ENCODE results near the gene BCL2L11.

The BCL2L11 gene

DNA sequence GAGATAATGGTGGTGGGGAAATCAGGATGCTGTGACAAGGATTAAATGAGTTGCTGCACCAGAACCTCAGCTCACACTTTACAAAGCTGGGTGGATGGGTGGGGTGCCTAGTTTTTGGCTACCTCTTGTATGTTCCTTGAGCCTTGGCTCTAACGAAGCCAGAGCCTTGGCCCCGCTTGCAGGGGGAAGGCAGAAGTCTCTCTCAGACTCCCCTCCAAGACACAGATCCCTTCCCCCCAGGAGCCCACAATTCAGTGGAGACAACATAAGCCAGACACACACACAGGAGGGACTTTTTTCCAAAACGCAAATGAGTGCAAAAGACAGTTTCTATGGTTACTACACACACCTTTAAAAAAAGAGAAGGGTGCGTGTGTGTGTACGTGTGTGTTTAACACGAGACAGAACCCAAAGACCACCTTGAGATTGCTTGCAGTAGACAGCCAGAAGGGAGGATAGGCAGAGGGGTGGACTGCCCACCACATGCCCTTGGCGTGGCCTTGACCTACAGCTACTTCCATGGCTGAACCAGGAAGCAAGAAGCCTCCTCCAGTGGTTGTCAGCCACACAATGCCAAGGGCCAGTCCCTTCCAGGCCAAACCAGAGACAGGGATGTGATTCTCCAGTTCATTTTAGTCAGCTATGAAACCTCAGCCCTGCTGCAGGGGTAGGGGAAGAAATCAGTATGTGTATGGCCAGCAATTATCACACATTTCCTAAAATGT is 70.3 kb downstream of the BCL2L11 start:
- H3K4me2 ChIP-seq (ENCODE audit: low read length), result no peak overlapping the region
- no peaks in the 10 kb centered on the region for H4K20me1 ChIP-seq (ENCODE audit: insufficient read depth, low read length)
- H2AFZ ChIP-seq (ENCODE audit: low read depth, low read length), result no peak overlapping the region
- no peak for TF ChIP-seq EZH2phosphoT487 (IDR thresholded peaks at IDR 0.05; ENCODE audit: low read depth)
- TF ChIP-seq, protein P1, sequence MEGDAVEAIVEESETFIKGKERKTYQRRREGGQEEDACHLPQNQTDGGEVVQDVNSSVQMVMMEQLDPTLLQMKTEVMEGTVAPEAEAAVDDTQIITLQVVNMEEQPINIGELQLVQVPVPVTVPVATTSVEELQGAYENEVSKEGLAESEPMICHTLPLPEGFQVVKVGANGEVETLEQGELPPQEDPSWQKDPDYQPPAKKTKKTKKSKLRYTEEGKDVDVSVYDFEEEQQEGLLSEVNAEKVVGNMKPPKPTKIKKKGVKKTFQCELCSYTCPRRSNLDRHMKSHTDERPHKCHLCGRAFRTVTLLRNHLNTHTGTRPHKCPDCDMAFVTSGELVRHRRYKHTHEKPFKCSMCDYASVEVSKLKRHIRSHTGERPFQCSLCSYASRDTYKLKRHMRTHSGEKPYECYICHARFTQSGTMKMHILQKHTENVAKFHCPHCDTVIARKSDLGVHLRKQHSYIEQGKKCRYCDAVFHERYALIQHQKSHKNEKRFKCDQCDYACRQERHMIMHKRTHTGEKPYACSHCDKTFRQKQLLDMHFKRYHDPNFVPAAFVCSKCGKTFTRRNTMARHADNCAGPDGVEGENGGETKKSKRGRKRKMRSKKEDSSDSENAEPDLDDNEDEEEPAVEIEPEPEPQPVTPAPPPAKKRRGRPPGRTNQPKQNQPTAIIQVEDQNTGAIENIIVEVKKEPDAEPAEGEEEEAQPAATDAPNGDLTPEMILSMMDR (IDR thresholded peaks at IDR 0.05; ENCODE audit: low read depth, low read length), result no peak
- H3K9me3 ChIP-seq (ENCODE audit: insufficient read depth, low read length), result no peaks in the 10 kb centered on the region
- H3K36me3 ChIP-seq (replicated peaks; ENCODE audit: low read depth, low read length), result no peaks in the 10 kb centered on the region
- no peaks in the 10 kb centered on the region for H3K79me2 ChIP-seq (ENCODE audit: low read length)
- no peak overlapping the region for H3K4me3 ChIP-seq (ENCODE audit: low read length)
- H3K27me3 ChIP-seq (ENCODE audit: low read depth, low read length), result peaks cover 35% of the 10 kb centered on the region
- H3K27ac ChIP-seq (ENCODE audit: low read length), result no peak overlapping the region
- H3K9ac ChIP-seq (ENCODE audit: low read length), result no peak overlapping the region
- H3K4me1 ChIP-seq (ENCODE audit: low read length), result peaks cover 8% of the 10 kb centered on the region

DNA sequence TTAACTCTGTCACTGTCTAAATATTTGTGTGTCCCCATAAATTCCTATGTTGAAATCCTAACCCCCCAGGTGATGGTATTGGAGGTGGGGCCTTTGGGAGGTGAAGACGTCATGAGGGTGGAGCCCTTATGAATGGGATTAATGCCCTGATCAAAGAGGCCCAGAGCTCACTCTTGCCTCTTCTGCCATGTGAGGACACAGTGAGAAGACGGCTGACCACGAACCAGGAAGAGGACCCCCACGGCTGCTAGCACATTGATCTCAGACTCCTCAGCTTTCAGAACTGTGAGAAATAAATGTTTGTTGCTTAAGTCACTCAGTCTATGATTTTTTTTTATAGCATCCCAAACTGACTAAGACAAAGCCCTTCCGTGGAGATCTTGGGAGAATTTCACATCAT is 71.2 kb downstream of the BCL2L11 start:
- no peaks in the 10 kb centered on the region for H3K36me3 ChIP-seq (replicated peaks; ENCODE audit: low read depth, low read length)

DNA sequence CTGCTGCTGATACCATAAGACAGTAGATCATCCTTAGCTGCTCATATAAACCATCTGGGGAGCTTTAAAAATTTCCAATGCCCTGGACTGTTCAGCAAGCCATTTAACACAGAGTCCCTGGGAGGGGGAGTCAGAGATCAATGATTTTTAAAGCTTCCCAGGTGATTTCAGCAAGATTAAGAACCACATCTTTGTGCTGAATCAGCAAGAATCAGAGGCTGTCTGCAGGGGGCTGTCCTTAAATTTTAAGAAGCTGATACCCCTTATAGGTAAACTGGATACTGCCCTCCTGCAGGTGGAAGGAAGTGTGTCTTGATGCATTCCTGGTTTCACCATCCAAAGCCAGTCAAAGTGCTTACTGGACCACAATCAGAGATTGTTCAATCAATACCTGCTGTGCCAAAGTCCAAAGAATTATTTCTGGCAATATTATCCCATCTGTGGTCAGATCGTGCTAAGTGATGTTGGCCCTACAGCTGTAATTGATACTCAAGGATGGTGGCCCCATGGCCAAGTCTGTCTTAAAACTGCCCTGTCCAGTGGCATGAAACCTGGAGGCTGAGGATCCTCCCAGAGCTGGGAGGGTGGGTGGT is 72.2 kb downstream of the BCL2L11 start:
- H3K79me2 ChIP-seq (ENCODE audit: low read length), result no peaks in the 10 kb centered on the region
- no peak overlapping the region for H3K4me2 ChIP-seq (ENCODE audit: low read length)
- H4K20me1 ChIP-seq (ENCODE audit: insufficient read depth, low read length), result no peaks in the 10 kb centered on the region
- no peak overlapping the region for H3K4me3 ChIP-seq (ENCODE audit: low read length)
- no peak overlapping the region for H2AFZ ChIP-seq (ENCODE audit: low read depth, low read length)
- H3K36me3 ChIP-seq (replicated peaks; ENCODE audit: low read depth, low read length), result no peaks in the 10 kb centered on the region
- H3K27me3 ChIP-seq (ENCODE audit: low read depth, low read length), result peaks cover 48% of the 10 kb centered on the region
- TF ChIP-seq, protein P1 (IDR thresholded peaks at IDR 0.05; ENCODE audit: low read depth, low read length), result no peak
- no peak for TF ChIP-seq EZH2phosphoT487 (IDR thresholded peaks at IDR 0.05; ENCODE audit: low read depth)
- H3K4me1 ChIP-seq (ENCODE audit: low read length), result peaks cover 14% of the 10 kb centered on the region
- H3K9me3 ChIP-seq (ENCODE audit: insufficient read depth, low read length), result no peaks in the 10 kb centered on the region
- no peak overlapping the region for H3K27ac ChIP-seq (ENCODE audit: low read length)
- H3K9ac ChIP-seq (ENCODE audit: low read length), result no peak overlapping the region

More for the DNA sequence above, 71.2 kb downstream of the BCL2L11 start:
- no peak for TF ChIP-seq EZH2phosphoT487 (IDR thresholded peaks at IDR 0.05; ENCODE audit: low read depth)
- TF ChIP-seq, protein P1 (IDR thresholded peaks at IDR 0.05; ENCODE audit: low read depth, low read length), result no peak
- Histone ChIP-seq H3K27me3 (ENCODE audit: low read depth, low read length) (peaks cover 40% of the 10 kb centered on the region), H3K4me1 (ENCODE audit: low read length) (peaks cover 8% of the 10 kb centered on the region), H3K79me2 (ENCODE audit: low read length) (no peaks in the 10 kb centered on the region), H4K20me1 (ENCODE audit: insufficient read depth, low read length) (no peaks in the 10 kb centered on the region), H3K4me2 (ENCODE audit: low read length) (no peak overlapping the region), H3K9ac (ENCODE audit: low read length) (no peak overlapping the region), H3K27ac (ENCODE audit: low read length) (no peak overlapping the region), H3K4me3 (ENCODE audit: low read length) (no peak overlapping the region), H2AFZ (ENCODE audit: low read depth, low read length) (no peak overlapping the region), H3K9me3 (ENCODE audit: insufficient read depth, low read length) (no peaks in the 10 kb centered on the region)

DNA sequence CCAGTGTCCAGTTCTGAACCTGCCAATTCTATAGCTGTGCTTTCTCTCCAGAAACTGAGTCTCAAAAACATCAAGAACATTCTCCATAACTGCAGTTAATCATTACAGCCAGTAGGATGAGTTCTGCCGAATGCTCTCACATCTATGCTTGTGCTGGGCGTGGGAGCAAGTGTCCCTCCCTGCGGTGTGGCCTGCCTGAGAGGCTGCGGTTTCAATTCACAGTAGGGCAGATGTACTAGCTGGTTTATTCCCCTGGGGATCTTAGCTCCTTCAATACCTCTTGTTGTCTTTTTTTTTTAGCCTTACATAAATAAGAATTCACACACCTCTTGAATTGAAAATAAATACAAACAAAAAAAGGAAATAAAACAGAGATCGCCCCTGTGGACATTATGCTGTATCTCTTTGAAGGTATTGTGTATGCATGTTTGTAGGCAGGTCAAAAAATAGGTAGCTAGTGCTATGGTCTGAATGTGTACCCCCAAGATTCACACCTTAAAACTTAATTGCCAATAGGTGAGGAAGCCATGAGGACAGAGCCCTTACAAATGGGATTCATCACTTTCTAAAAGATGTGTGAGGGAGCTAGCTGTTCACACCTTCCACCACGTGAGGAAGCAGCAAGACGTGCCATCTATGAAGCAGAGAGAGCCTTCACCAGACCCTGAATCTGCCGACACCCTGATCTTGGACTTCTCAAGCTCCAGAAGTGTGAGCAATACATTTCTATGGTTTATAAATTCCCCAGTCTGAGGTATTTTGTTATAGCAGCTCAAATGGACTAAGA is 74.3 kb downstream of the BCL2L11 start:
- Histone ChIP-seq H3K79me2 (ENCODE audit: low read length) (no peaks in the 10 kb centered on the region), H3K4me3 (ENCODE audit: low read length) (no peak overlapping the region), H3K27ac (ENCODE audit: low read length) (no peak overlapping the region), H3K9ac (ENCODE audit: low read length) (no peak overlapping the region), H2AFZ (ENCODE audit: low read depth, low read length) (no peak overlapping the region), H3K4me1 (ENCODE audit: low read length) (peaks cover 23% of the 10 kb centered on the region), H3K4me2 (ENCODE audit: low read length) (no peak overlapping the region), H3K9me3 (ENCODE audit: insufficient read depth, low read length) (no peaks in the 10 kb centered on the region), H3K36me3 (replicated peaks; ENCODE audit: low read depth, low read length) (no peaks in the 10 kb centered on the region), H3K27me3 (ENCODE audit: low read depth, low read length) (peaks cover 48% of the 10 kb centered on the region), H4K20me1 (ENCODE audit: insufficient read depth, low read length) (no peaks in the 10 kb centered on the region)
- TF ChIP-seq, protein P1 (IDR thresholded peaks at IDR 0.05; ENCODE audit: low read depth, low read length), result no peak
- TF ChIP-seq EZH2phosphoT487 (IDR thresholded peaks at IDR 0.05; ENCODE audit: low read depth), result no peak
